Esophagus muscularis mucosa (tissue), 4 donors: Measurements from ENCODE around the gene NR2F1. TPM values are rescaled to one million over a fixed set of nuclear protein-coding genes. Genes with fewer than 3 reads are reported as not detected.

Experiments
- DNase-seq: peaks from one replicate; pipeline ENCODE4 v3.0.0-alpha.2; 2017; ENCODE audit errors: extremely low spot score
- H3K27ac ChIP-seq, 4 donors: fragments of 200-600 bp; sonication (generic); replicated peaks in 1 of 4; 1 replicate in 3 of 4; 2 replicates in 1 of 4; pipeline ENCODE4 v1.5.1; 2016 to 2019; ENCODE audit warnings: mild to moderate bottlenecking in 1 of 4
- H3K27me3 ChIP-seq, 4 donors: fragments of 200-600 bp; sonication (generic); one replicate each; pipeline versions ENCODE4 v1.5.1 to v1.6.0; 2016 to 2019
- H3K36me3 ChIP-seq, 4 donors: fragments of 200-600 bp; sonication (generic); one replicate each; pipeline ENCODE4 v1.5.1; 2016 to 2019
- H3K4me1 ChIP-seq, 4 donors: fragments of 200-600 bp; sonication (generic); one replicate each; pipeline ENCODE4 v1.5.1; 2016 to 2019
- H3K4me3 ChIP-seq, 4 donors: fragments of 200-600 bp; sonication (generic); 1 replicate in 2 of 4; 2 replicates in 2 of 4; pipeline ENCODE4 v1.5.1; 2016 to 2019; ENCODE audit warnings: mild to moderate bottlenecking in 4 of 4, moderate library complexity in 1 of 4
- H3K9me3 ChIP-seq, 4 donors: fragments of 200-600 bp; sonication (generic); 1 replicate in 3 of 4; 2 replicates in 1 of 4; pipeline ENCODE4 v1.5.1; 2016 to 2019
- EP300 ChIP-seq: sonication (generic); formaldehyde crosslinking; IDR thresholded peaks from one replicate; pipeline ENCODE4 v1.6.1; 2017; ENCODE audit warnings: antibody characterized with exemption
- POLR2A ChIP-seq: fragments of 450-650 bp; IDR thresholded peaks from one replicate; pipeline ENCODE4 v1.6.1; 2017; ENCODE audit warnings: antibody characterized with exemption, moderate library complexity, mild to moderate bottlenecking, low read depth
- POLR2AphosphoS5 ChIP-seq, 2 donors: sonication (generic); formaldehyde crosslinking; IDR thresholded peaks; one replicate each; pipeline ENCODE4 v1.6.1; 2017; ENCODE audit warnings: antibody characterized with exemption in 2 of 2
- WGBS: methylation state at CpG from one replicate; pipeline ENCODE4 v1.1.5; 2018; 5-methylcytosine and 5-hydroxymethylcytosine counted together
- intact Hi-C: fragments of 100-400 bp; cut with DNase I; formaldehyde crosslinking; loops from one replicate; pipeline ENCODE4 v1.15.1; 2023
- total RNA-seq, 4 donors: library from RNA; depleted of rRNA; stranded (reverse); fragments of >200 nt; gene quantifications; one replicate each; pipeline versions ENCODE4 v1.1.0 to v1.2.1, GENCODE V29; 2016
- TF ChIP-seq, protein P1 (sequence below), 3 experiments: fragments of 200-600 bp in 2 of 3; fragments of 450-650 bp in 1 of 3; sonication (generic) in 2 of 3; IDR thresholded peaks; one replicate each; pipeline ENCODE4 v1.5.1; 2017 to 2019; ENCODE audit warnings: antibody characterized with exemption in 3 of 3, mild to moderate bottlenecking in 2 of 3, moderate library complexity in 1 of 3

NR2F1 gene
- total RNA-seq, 4 donors from 2014 or later = 17.4 to 43.8 (median 40.6) TPM

DNA sequence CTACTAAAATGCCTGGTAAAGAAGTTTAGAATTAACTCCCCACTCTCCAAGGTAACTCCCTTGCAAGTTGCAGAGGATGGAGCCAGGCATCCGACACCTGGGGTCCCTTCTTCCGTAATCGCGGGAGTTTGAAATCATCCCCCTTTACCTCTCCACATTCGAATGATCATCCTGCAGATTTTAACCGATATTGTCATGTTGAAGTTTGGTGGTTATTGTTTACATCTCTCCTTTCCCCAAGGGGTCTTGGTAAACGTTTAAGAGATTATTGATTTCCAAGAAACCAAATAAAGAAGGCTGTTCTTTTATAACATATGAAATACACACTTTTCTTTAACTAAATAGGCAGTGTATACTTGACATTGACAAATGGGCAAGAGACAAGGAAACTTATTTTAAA, 26.7 kb downstream of the NR2F1 start:
- WGBS = 61% methylated on average over 7 of the region's 7 CpGs
- no peak for TF ChIP-seq POLR2A
- TF ChIP-seq POLR2AphosphoS5 (IDR thresholded peaks at IDR 0.05) = no peak
- TF ChIP-seq, protein P1, sequence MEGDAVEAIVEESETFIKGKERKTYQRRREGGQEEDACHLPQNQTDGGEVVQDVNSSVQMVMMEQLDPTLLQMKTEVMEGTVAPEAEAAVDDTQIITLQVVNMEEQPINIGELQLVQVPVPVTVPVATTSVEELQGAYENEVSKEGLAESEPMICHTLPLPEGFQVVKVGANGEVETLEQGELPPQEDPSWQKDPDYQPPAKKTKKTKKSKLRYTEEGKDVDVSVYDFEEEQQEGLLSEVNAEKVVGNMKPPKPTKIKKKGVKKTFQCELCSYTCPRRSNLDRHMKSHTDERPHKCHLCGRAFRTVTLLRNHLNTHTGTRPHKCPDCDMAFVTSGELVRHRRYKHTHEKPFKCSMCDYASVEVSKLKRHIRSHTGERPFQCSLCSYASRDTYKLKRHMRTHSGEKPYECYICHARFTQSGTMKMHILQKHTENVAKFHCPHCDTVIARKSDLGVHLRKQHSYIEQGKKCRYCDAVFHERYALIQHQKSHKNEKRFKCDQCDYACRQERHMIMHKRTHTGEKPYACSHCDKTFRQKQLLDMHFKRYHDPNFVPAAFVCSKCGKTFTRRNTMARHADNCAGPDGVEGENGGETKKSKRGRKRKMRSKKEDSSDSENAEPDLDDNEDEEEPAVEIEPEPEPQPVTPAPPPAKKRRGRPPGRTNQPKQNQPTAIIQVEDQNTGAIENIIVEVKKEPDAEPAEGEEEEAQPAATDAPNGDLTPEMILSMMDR (IDR thresholded peaks at IDR 0.05) = no peak
- no peak for TF ChIP-seq EP300

GRCh38 chr5:93610581-93611272, 27.7 kb downstream of the NR2F1 start:
- WGBS = 65% methylated on average over 17 of the region's 17 CpGs
- Histone ChIP-seq H3K9me3 (no peaks in the 10 kb centered on the region), H3K36me3 (no peaks in the 10 kb centered on the region), H3K4me1 (peaks cover 12 to 26% (median 23%) of the 10 kb centered on the region in 4 donors), H3K27ac (no peak overlapping the region), H3K27me3 (peaks cover 0 to 62% (median 25%) of the 10 kb centered on the region in 4 donors), H3K4me3 (no peak overlapping the region)
- no peak for TF ChIP-seq POLR2AphosphoS5 (IDR thresholded peaks at IDR 0.05)
- TF ChIP-seq EP300 = no peak
- TF ChIP-seq, protein P1 (IDR thresholded peaks at IDR 0.05) = no peak
- TF ChIP-seq POLR2A = no peak
- no peak for DNase-seq
- intact Hi-C loops = no loop called here

More for the DNA sequence above, 26.7 kb downstream of the NR2F1 start:
- Histone ChIP-seq H3K4me1 (peaks cover 12 to 26% (median 23%) of the 10 kb centered on the region in 4 donors), H3K27me3 (peaks cover 0 to 65% (median 25%) of the 10 kb centered on the region in 4 donors), H3K4me3 (no peak overlapping the region), H3K9me3 (no peaks in the 10 kb centered on the region), H3K36me3 (no peaks in the 10 kb centered on the region), H3K27ac (no peak overlapping the region)
- intact Hi-C loops = loop anchor here (10.0 kb wide), 1 partner anchor 185 kb away; no protein-coding TSS in a partner anchor
- DNase-seq = no peak

- DNase-seq = no peak
- H3K4me1 ChIP-seq = peaks cover 12 to 26% (median 23%) of the 10 kb centered on the region in 4 donors
- H3K27me3 ChIP-seq = peaks cover 0 to 57% (median 25%) of the 10 kb centered on the region in 4 donors
- H3K27ac ChIP-seq = no peak overlapping the region
- H3K4me3 ChIP-seq = peak overlapping the region; percentile 3 to 47 (median 18)
- H3K36me3 ChIP-seq = no peaks in the 10 kb centered on the region
- TF ChIP-seq EP300 (no peak), POLR2AphosphoS5 (IDR thresholded peaks at IDR 0.05) (no peak), POLR2A (no peak)
- TF ChIP-seq, protein P1 (IDR thresholded peaks at IDR 0.05) = no peak
- intact Hi-C loops = no loop called here
- H3K9me3 ChIP-seq = no peaks in the 10 kb centered on the region
- 28% methylated on average over 9 of the region's 9 CpGs for WGBS
Measured at GRCh38 chr5:93611273-93611975, 28.4 kb downstream of the NR2F1 start.

- intact Hi-C loops = no loop called here
- H3K4me1 ChIP-seq = peaks cover 12 to 26% (median 23%) of the 10 kb centered on the region in 4 donors
- no peak for DNase-seq
- H3K27ac ChIP-seq = no peak overlapping the region
- WGBS = 3% methylated on average over 20 of the region's 43 CpGs
- TF ChIP-seq POLR2AphosphoS5 (IDR thresholded peaks at IDR 0.05) (no peak), EP300 (no peak), POLR2A (no peak)
- TF ChIP-seq, protein P1 (IDR thresholded peaks at IDR 0.05) = no peak
- H3K36me3 ChIP-seq = no peaks in the 10 kb centered on the region
- no peaks in the 10 kb centered on the region for H3K9me3 ChIP-seq
- peaks cover 0 to 57% (median 25%) of the 10 kb centered on the region in 4 donors for H3K27me3 ChIP-seq
- H3K4me3 ChIP-seq = peak overlapping the region; percentile 3 to 47 (median 18)
Measured at GRCh38 chr5:93611976-93612854, 29.2 kb downstream of the NR2F1 start.
